H9 (cell line): ENCODE measurements around the gene PNPLA1. TPM values are rescaled to one million over a fixed set of nuclear protein-coding genes. Genes with fewer than 3 reads are reported as not detected.

Source experiments
- DNase-seq: peaks from one replicate; pipeline ENCODE4 v3.0.0-alpha.2; 2017
- H2AFZ ChIP-seq: one replicate; pipeline ENCODE4 v1.6.1; 2013; ENCODE audit warnings: mild to moderate bottlenecking, low read length, control low read depth, moderate library complexity
- H2AK5ac ChIP-seq: 2 replicates; pipeline ENCODE4 v1.6.1; 2013; ENCODE audit warnings: low read length, control low read depth, mixed read lengths; ENCODE audit not compliant: insufficient read length
- H2BK120ac ChIP-seq: one replicate; pipeline ENCODE4 v1.6.1; 2013; ENCODE audit warnings: low read depth, mild to moderate bottlenecking, low read length, control low read depth, inconsistent platforms; ENCODE audit not compliant: poor library complexity, severe bottlenecking
- H2BK12ac ChIP-seq: 2 replicates; pipeline ENCODE4 v1.6.1; 2013; ENCODE audit warnings: low read length, control low read depth, mixed read lengths, low read depth; ENCODE audit not compliant: insufficient read length
- H2BK15ac ChIP-seq: 2 replicates; pipeline ENCODE4 v1.6.1; 2013; ENCODE audit warnings: low read depth, low read length, control low read depth
- H2BK20ac ChIP-seq: one replicate; pipeline ENCODE4 v1.6.1; 2013; ENCODE audit warnings: low read depth, mild to moderate bottlenecking, low read length, control low read depth, inconsistent platforms; ENCODE audit not compliant: poor library complexity, severe bottlenecking
- H2BK5ac ChIP-seq: 2 replicates; pipeline ENCODE4 v1.6.1; 2013; ENCODE audit warnings: low read length, control low read depth, mixed read lengths; ENCODE audit not compliant: insufficient read length
- H3K14ac ChIP-seq: 2 replicates; pipeline ENCODE4 v1.6.1; 2013; ENCODE audit warnings: low read length, control low read depth; ENCODE audit not compliant: insufficient read depth
- H3K18ac ChIP-seq: 2 replicates; pipeline ENCODE4 v1.6.1; 2013; ENCODE audit warnings: low read depth, mild to moderate bottlenecking, mixed read lengths, low read length, control low read depth; ENCODE audit not compliant: insufficient read length
- H3K23ac ChIP-seq: 2 replicates; pipeline ENCODE4 v1.6.1; 2013; ENCODE audit warnings: low read length, control low read depth, mixed read lengths, low read depth; ENCODE audit not compliant: insufficient read length
- H3K23me2 ChIP-seq: 2 replicates; pipeline ENCODE4 v1.6.1; 2013; ENCODE audit warnings: low read depth, mild to moderate bottlenecking, mixed read lengths, low read length, control low read depth; ENCODE audit not compliant: insufficient read length, poor library complexity, severe bottlenecking
- H3K27ac ChIP-seq: 2 replicates; pipeline ENCODE4 v1.5.1; 2013; ENCODE audit warnings: low read length, control low read depth, mixed read lengths, low read depth; ENCODE audit not compliant: insufficient read length
- H3K27me3 ChIP-seq: 2 replicates; pipeline ENCODE4 v1.6.1; 2013; ENCODE audit warnings: low read length, control low read depth, inconsistent platforms; ENCODE audit not compliant: insufficient read depth
- H3K4ac ChIP-seq: 2 replicates; pipeline ENCODE4 v1.6.1; 2013; ENCODE audit warnings: low read depth, mild to moderate bottlenecking, control low read depth, inconsistent platforms, low read length, moderate library complexity
- H3K4me1 ChIP-seq: 2 replicates; pipeline ENCODE4 v1.6.1; 2013; ENCODE audit warnings: low read length, control low read depth, inconsistent platforms; ENCODE audit not compliant: insufficient read depth
- H3K4me2 ChIP-seq: 2 replicates; pipeline ENCODE4 v1.6.1; 2013; ENCODE audit warnings: low read length, control low read depth, mixed read lengths; ENCODE audit not compliant: insufficient read length, insufficient read depth
- H3K56ac ChIP-seq: 2 replicates; pipeline ENCODE4 v1.6.1; 2013; ENCODE audit warnings: low read depth, mild to moderate bottlenecking, mixed read lengths, low read length, control low read depth; ENCODE audit not compliant: insufficient read length
- H3K79me1 ChIP-seq: 2 replicates; pipeline ENCODE4 v1.6.1; 2013; ENCODE audit warnings: low read depth, mild to moderate bottlenecking, moderate library complexity, low read length, control low read depth, inconsistent platforms; ENCODE audit not compliant: insufficient read depth, poor library complexity, severe bottlenecking
- H3K79me2 ChIP-seq: 2 replicates; pipeline ENCODE4 v1.6.1; 2013; ENCODE audit warnings: low read length, control low read depth, inconsistent platforms; ENCODE audit not compliant: insufficient read depth
- H3K9ac ChIP-seq: 2 replicates; pipeline ENCODE4 v1.6.1; 2013; ENCODE audit warnings: low read length, control low read depth, mixed read lengths; ENCODE audit not compliant: insufficient read length; ENCODE audit errors: extremely low read depth
- H3K9me3 ChIP-seq: one replicate; pipeline ENCODE4 v1.6.1; 2013; ENCODE audit warnings: low read depth, low read length, inconsistent platforms; ENCODE audit not compliant: control insufficient read depth
- H3T11ph ChIP-seq: one replicate; pipeline ENCODE4 v1.6.1; 2013; ENCODE audit warnings: mild to moderate bottlenecking, low read length, control low read depth, inconsistent platforms
- H4K20me1 ChIP-seq: one replicate; pipeline ENCODE4 v1.6.1; 2013; ENCODE audit not compliant: control insufficient read depth, insufficient read length, insufficient read depth
- H4K5ac ChIP-seq: 2 replicates; pipeline ENCODE4 v1.6.1; 2013; ENCODE audit warnings: low read depth, mild to moderate bottlenecking, mixed read lengths, low read length, control low read depth; ENCODE audit not compliant: insufficient read length
- H4K8ac ChIP-seq: replicated peaks from 2 replicates; pipeline ENCODE4 v1.6.1; 2013; ENCODE audit warnings: low read length, control low read depth, mixed read lengths, low read depth; ENCODE audit not compliant: insufficient read length
- H4K91ac ChIP-seq: 2 replicates; pipeline ENCODE4 v1.6.1; 2013; ENCODE audit warnings: low read depth, mild to moderate bottlenecking, moderate library complexity, mixed read lengths, low read length, control low read depth; ENCODE audit not compliant: insufficient read length
- H3K27ac Mint-ChIP-seq, 3 experiments: 2 replicates in 2 of 3; 3 replicates in 1 of 3; pipeline ENCODE4 v1.8.0; 2020 to 2021; ENCODE audit warnings: mixed read lengths in 3 of 3, mild to moderate bottlenecking in 1 of 3, moderate library complexity in 1 of 3
- H3K27me3 Mint-ChIP-seq: 2 replicates; pipeline ENCODE4 v1.8.0; 2021; ENCODE audit warnings: low read depth, mild to moderate bottlenecking, moderate library complexity, mixed read lengths
- H3K36me3 Mint-ChIP-seq, 3 experiments: 2 replicates in 2 of 3; 3 replicates in 1 of 3; pipeline ENCODE4 v1.8.0; 2020 to 2021; ENCODE audit warnings: low read depth in 3 of 3, mixed read lengths in 3 of 3; ENCODE audit not compliant: insufficient read depth in 1 of 3
- H3K4me1 Mint-ChIP-seq, 2 experiments: 2 replicates each; pipeline ENCODE4 v1.8.0; 2020; ENCODE audit warnings: mixed read lengths in 2 of 2
- H3K4me3 Mint-ChIP-seq, 2 experiments: 2 replicates in 1 of 2; 3 replicates in 1 of 2; pipeline ENCODE4 v1.8.0; 2020 to 2021; ENCODE audit warnings: mild to moderate bottlenecking in 2 of 2, mixed read lengths in 2 of 2, moderate library complexity in 1 of 2
- H3K9me3 Mint-ChIP-seq, 2 experiments: 2 replicates in 1 of 2; 3 replicates in 1 of 2; pipeline ENCODE4 v1.8.0; 2020; ENCODE audit warnings: mild to moderate bottlenecking in 2 of 2, mixed read lengths in 2 of 2, moderate library complexity in 1 of 2
- WGBS: extraction: QIAGEN DNeasy Blood & Tissue Kit; methylation state at CpG from one replicate; pipeline ENCODE4 v1.1.7; 2013; ENCODE audit warnings: missing lambda C conversion rate, low lambda C conversion rate, mixed read lengths; ENCODE audit not compliant: insufficient read length; ENCODE audit errors: extremely low coverage; 5-methylcytosine and 5-hydroxymethylcytosine counted together
- total RNA-seq: library from RNA; stranded (reverse); gene quantifications from 2 replicates; pipeline ENCODE4 v1.2.1, GENCODE V29; 2021
- TF ChIP-seq, protein P1 (sequence below): fragments of 200-600 bp; sonication (generic); conservative IDR thresholded peaks from 3 replicates; pipeline ENCODE4 v1.8.0; 2021; ENCODE audit warnings: antibody characterized with exemption, mild to moderate bottlenecking

The PNPLA1 gene
- total RNA-seq, 1 experiment from 2014 or later = 0.09 TPM

DNA sequence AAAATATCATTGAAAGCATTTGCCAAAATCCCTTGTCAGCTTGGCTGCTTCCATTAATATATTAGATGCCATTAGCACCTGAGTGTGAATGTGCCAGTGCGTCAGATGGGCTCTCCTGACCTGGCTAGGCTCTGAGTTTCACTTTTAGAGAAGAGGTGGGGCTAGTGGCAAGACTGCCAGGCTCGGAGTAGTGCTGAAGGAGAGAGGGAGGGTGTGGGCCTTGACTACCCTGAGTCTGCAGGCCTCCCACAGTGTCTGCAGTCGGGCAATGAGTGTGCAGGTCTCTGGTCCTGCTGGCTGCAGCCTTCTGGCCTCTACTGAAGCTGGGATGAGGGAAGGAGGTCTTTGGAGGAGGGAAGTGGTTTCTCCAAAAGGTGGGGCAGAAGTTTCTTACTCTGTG lies 34.6 kb upstream of the PNPLA1 start:
- no peak overlapping the region for H3T11ph ChIP-seq
- Mint-ChIP-seq H3K27ac (peak overlapping the region in 2 of 3 experiments; percentile 79 to 91; a peak in 5 of 7 replicates), H3K4me1 (peaks cover 3% of the 10 kb centered on the region in 2 experiments), H3K9me3 (no peaks in the 10 kb centered on the region), H3K4me3 (no peak overlapping the region), H3K36me3 (peaks cover 9 to 23% (median 15%) of the 10 kb centered on the region in 3 experiments; a peak in 6 of 7 replicates), H3K27me3 (no peaks in the 10 kb centered on the region; the same call in none of the 2 replicates)
- no peak overlapping the region for H4K5ac ChIP-seq
- no peak overlapping the region for H2AFZ ChIP-seq
- H2BK120ac ChIP-seq = no peak overlapping the region
- H3K4me2 ChIP-seq = no peak overlapping the region
- H3K23ac ChIP-seq = no peak overlapping the region
- DNase-seq = no peak
- H4K8ac ChIP-seq = no peak overlapping the region
- H2BK15ac ChIP-seq = no peak overlapping the region
- no peak overlapping the region for H2BK5ac ChIP-seq
- H3K23me2 ChIP-seq = no peaks in the 10 kb centered on the region
- H2BK20ac ChIP-seq = no peak overlapping the region
- H3K9me3 ChIP-seq = no peaks in the 10 kb centered on the region
- H2BK12ac ChIP-seq = no peak overlapping the region
- H3K14ac ChIP-seq = no peak overlapping the region
- no CpG with 5 or more reads among the region's 3 CpGs for WGBS
- H3K27me3 ChIP-seq = no peaks in the 10 kb centered on the region
- no peak overlapping the region for H2AK5ac ChIP-seq
- H3K79me2 ChIP-seq = no peaks in the 10 kb centered on the region
- TF ChIP-seq, protein P1, sequence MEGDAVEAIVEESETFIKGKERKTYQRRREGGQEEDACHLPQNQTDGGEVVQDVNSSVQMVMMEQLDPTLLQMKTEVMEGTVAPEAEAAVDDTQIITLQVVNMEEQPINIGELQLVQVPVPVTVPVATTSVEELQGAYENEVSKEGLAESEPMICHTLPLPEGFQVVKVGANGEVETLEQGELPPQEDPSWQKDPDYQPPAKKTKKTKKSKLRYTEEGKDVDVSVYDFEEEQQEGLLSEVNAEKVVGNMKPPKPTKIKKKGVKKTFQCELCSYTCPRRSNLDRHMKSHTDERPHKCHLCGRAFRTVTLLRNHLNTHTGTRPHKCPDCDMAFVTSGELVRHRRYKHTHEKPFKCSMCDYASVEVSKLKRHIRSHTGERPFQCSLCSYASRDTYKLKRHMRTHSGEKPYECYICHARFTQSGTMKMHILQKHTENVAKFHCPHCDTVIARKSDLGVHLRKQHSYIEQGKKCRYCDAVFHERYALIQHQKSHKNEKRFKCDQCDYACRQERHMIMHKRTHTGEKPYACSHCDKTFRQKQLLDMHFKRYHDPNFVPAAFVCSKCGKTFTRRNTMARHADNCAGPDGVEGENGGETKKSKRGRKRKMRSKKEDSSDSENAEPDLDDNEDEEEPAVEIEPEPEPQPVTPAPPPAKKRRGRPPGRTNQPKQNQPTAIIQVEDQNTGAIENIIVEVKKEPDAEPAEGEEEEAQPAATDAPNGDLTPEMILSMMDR = no peak
- H3K4me1 ChIP-seq = no peaks in the 10 kb centered on the region
- no peak overlapping the region for H3K56ac ChIP-seq
- no peak overlapping the region for H3K9ac ChIP-seq
- H3K79me1 ChIP-seq = no peaks in the 10 kb centered on the region
- no peak overlapping the region for H3K18ac ChIP-seq
- H4K20me1 ChIP-seq = no peaks in the 10 kb centered on the region
- no peak overlapping the region for H4K91ac ChIP-seq
- H3K4ac ChIP-seq = no peak overlapping the region
- H3K27ac ChIP-seq = no peak overlapping the region
